ENCODE data around the gene LRCOL1.

GRCh38 chr12:132622437-132623071, 12.2 kb upstream of the LRCOL1 start:
- TF ChIP-seq, protein P1, sequence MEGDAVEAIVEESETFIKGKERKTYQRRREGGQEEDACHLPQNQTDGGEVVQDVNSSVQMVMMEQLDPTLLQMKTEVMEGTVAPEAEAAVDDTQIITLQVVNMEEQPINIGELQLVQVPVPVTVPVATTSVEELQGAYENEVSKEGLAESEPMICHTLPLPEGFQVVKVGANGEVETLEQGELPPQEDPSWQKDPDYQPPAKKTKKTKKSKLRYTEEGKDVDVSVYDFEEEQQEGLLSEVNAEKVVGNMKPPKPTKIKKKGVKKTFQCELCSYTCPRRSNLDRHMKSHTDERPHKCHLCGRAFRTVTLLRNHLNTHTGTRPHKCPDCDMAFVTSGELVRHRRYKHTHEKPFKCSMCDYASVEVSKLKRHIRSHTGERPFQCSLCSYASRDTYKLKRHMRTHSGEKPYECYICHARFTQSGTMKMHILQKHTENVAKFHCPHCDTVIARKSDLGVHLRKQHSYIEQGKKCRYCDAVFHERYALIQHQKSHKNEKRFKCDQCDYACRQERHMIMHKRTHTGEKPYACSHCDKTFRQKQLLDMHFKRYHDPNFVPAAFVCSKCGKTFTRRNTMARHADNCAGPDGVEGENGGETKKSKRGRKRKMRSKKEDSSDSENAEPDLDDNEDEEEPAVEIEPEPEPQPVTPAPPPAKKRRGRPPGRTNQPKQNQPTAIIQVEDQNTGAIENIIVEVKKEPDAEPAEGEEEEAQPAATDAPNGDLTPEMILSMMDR (IDR thresholded peaks at IDR 0.05; ENCODE audit: control extremely low read depth in 1 of 3, insufficient read depth in 1 of 3, low read depth in 1 of 3, low read length in 3 of 3): no peak
- no peak for TF ChIP-seq TAF1 (IDR thresholded peaks at IDR 0.05; ENCODE audit: low read depth, low read length)
- no peak for TF ChIP-seq SP1 (IDR thresholded peaks at IDR 0.05; ENCODE audit: low read depth, low read length)
- TF ChIP-seq TCF12 (IDR thresholded peaks at IDR 0.05; ENCODE audit: low read depth, low read length): no peak
- TF ChIP-seq RAD21 (IDR thresholded peaks at IDR 0.05 in 1 of 2, conservative IDR thresholded peaks at IDR 0.05 in 1 of 2; ENCODE audit: low read depth in 2 of 2, low read length in 2 of 2): no peak
- TF ChIP-seq, protein P2, sequence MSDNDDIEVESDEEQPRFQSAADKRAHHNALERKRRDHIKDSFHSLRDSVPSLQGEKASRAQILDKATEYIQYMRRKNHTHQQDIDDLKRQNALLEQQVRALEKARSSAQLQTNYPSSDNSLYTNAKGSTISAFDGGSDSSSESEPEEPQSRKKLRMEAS (IDR thresholded peaks at IDR 0.05): no peak
- no peak for TF ChIP-seq YY1 (IDR thresholded peaks at IDR 0.05; ENCODE audit: low read depth, low read length)
- no peak for TF ChIP-seq EZH2 (IDR thresholded peaks at IDR 0.05; ENCODE audit: low read depth, low read length, severe bottlenecking)
- TF ChIP-seq EGR1 (IDR thresholded peaks at IDR 0.05; ENCODE audit: borderline replicate concordance, low read depth, low read length): no peak
- TF ChIP-seq BCL11A (IDR thresholded peaks at IDR 0.05; ENCODE audit: low read depth in 2 of 2, low read length in 2 of 2): no peak
- no peak for TF ChIP-seq PHF8 (conservative IDR thresholded peaks at IDR 0.05; ENCODE audit: low read depth, low read length)
- TF ChIP-seq KDM1A (IDR thresholded peaks at IDR 0.05; ENCODE audit: borderline replicate concordance, low read length): no peak
- TF ChIP-seq POLR2A (IDR thresholded peaks at IDR 0.05; ENCODE audit: control extremely low read depth in 1 of 2, low read depth in 2 of 2, low read length in 2 of 2): no peak
- no peak for TF ChIP-seq FOSL1 (IDR thresholded peaks at IDR 0.05; ENCODE audit: insufficient read depth, low read depth, low read length)

Measured in H1 (cell line).